GM12891 (cell line): ENCODE measurements around the gene PNLIPRP1.

ENCODE experiments used
- POLR2A ChIP-seq: IDR thresholded peaks from 2 replicates; pipeline ENCODE4 v1.6.1; 2011; ENCODE audit warnings: low read depth, low read length, control low read depth
- POLR2AphosphoS5 ChIP-seq: IDR thresholded peaks from 2 replicates; pipeline ENCODE4 v1.6.1; 2011; ENCODE audit warnings: low read depth, low read length, control low read depth
- SPI1 ChIP-seq: IDR thresholded peaks from 2 replicates; pipeline ENCODE4 v1.6.1; 2011; ENCODE audit warnings: low read depth, low read length, control low read depth

GRCh38 chr10:116593139-116593740, 2.5 kb downstream of the PNLIPRP1 start:
- TF ChIP-seq SPI1, result no peak
- no peak for TF ChIP-seq POLR2A
- TF ChIP-seq POLR2AphosphoS5, result no peak
